Activated CD4-positive, alpha-beta T cell treated with anti-CD3 and anti-CD28 coated beads, Interleukin-2, amount 10 ng/mL, durations not matched to agents 7 days and 5 days (primary cell): Measurements from ENCODE around the gene TOMM70. TPM values are rescaled to one million over a fixed set of nuclear protein-coding genes. Genes with fewer than 3 reads are reported as not detected.

Experiments used
- CTCF ChIA-PET: fragments of 350-600 bp; sonication (Branson Sonifier 250); formaldehyde crosslinking; loops from one replicate; lab custom pipeline; 2021; ENCODE audit warnings: antibody characterized with exemption; lab: Charles Lee
- POLR2A ChIA-PET: fragments of 350-600 bp; sonication (Branson Sonifier 250); formaldehyde crosslinking; loops from one replicate; lab custom pipeline; 2021; ENCODE audit warnings: antibody characterized with exemption; lab: Charles Lee
- DNase-seq: peaks from one replicate; pipeline ENCODE4 v3.0.0-alpha.2; 2020
- H3K27ac Mint-ChIP-seq: one replicate; pipeline ENCODE4 v1.8.0; 2021; ENCODE audit warnings: mild to moderate bottlenecking, moderate library complexity, mixed read lengths
- H3K27me3 Mint-ChIP-seq: one replicate; pipeline ENCODE4 v1.8.0; 2021; ENCODE audit warnings: mixed read lengths
- H3K36me3 Mint-ChIP-seq: one replicate; pipeline ENCODE4 v1.8.0; 2021; ENCODE audit warnings: low read depth, mixed read lengths
- H3K4me1 Mint-ChIP-seq: one replicate; pipeline ENCODE4 v1.8.0; 2021; ENCODE audit warnings: mixed read lengths
- H3K4me3 Mint-ChIP-seq: one replicate; pipeline ENCODE4 v1.8.0; 2021; ENCODE audit warnings: mild to moderate bottlenecking, moderate library complexity, mixed read lengths
- H3K9me3 Mint-ChIP-seq: one replicate; pipeline ENCODE4 v1.8.0; 2021; ENCODE audit warnings: mixed read lengths
- total RNA-seq, 2 experiments: library from RNA; stranded (reverse); gene quantifications; one replicate each; pipeline ENCODE4 v1.2.3, GENCODE V29; 2021

The TOMM70 gene
- total RNA-seq, 2 experiments from 2014 or later = 37.9 to 43.6 TPM

- POLR2A ChIA-PET = no interaction called here
- CTCF ChIA-PET = interaction anchor here (0.6 to 1.0 kb wide), 3 partner anchors 12 to 24 kb away, joined by 3 to 4 read pairs (median 3); partner anchors contain the start of gene LNP1
- peaks cover 16% of the 10 kb centered on the region for H3K27me3 Mint-ChIP-seq
- H3K9me3 Mint-ChIP-seq = no peaks in the 10 kb centered on the region
- no peak overlapping the region for H3K4me3 Mint-ChIP-seq
- no peak for DNase-seq
- H3K4me1 Mint-ChIP-seq = no peaks in the 10 kb centered on the region
- H3K36me3 Mint-ChIP-seq = no peaks in the 10 kb centered on the region
- H3K27ac Mint-ChIP-seq = no peak overlapping the region
Measured at GRCh38 chr3:100426067-100426682, 25.3 kb upstream of the TOMM70 start.

- ChIA-PET POLR2A (no interaction called here), CTCF (interaction anchor here (0.6 to 0.8 kb wide), 2 partner anchors 15 to 31 kb away, joined by 4 to 5 read pairs; no protein-coding TSS in a partner anchor)
- H3K27ac Mint-ChIP-seq = no peak overlapping the region
- no peak overlapping the region for H3K4me3 Mint-ChIP-seq
- no peaks in the 10 kb centered on the region for H3K4me1 Mint-ChIP-seq
- peaks cover 18% of the 10 kb centered on the region for H3K27me3 Mint-ChIP-seq
- no peaks in the 10 kb centered on the region for H3K9me3 Mint-ChIP-seq
- no peak for DNase-seq
- no peaks in the 10 kb centered on the region for H3K36me3 Mint-ChIP-seq
Measured at GRCh38 chr3:100425316-100425715, 24.4 kb upstream of the TOMM70 start.

GRCh38 chr3:100424261-100424660, 23.4 kb upstream of the TOMM70 start:
- CTCF ChIA-PET = interaction anchor here (1.0 to 1.5 kb wide), 3 partner anchors 13 to 39 kb away, joined by 3 to 4 read pairs (median 3); no protein-coding TSS in a partner anchor
- no peaks in the 10 kb centered on the region for H3K4me1 Mint-ChIP-seq
- no peaks in the 10 kb centered on the region for H3K36me3 Mint-ChIP-seq
- H3K9me3 Mint-ChIP-seq = no peaks in the 10 kb centered on the region
- POLR2A ChIA-PET = no interaction called here
- DNase-seq = no peak
- no peak overlapping the region for H3K4me3 Mint-ChIP-seq
- peaks cover 18% of the 10 kb centered on the region for H3K27me3 Mint-ChIP-seq
- H3K27ac Mint-ChIP-seq = no peak overlapping the region

GRCh38 chr3:100423611-100424010, 22.7 kb upstream of the TOMM70 start:
- H3K27me3 Mint-ChIP-seq = peaks cover 18% of the 10 kb centered on the region
- no peak overlapping the region for H3K27ac Mint-ChIP-seq
- no peaks in the 10 kb centered on the region for H3K9me3 Mint-ChIP-seq
- no peak overlapping the region for H3K4me3 Mint-ChIP-seq
- H3K36me3 Mint-ChIP-seq = no peaks in the 10 kb centered on the region
- DNase-seq = no peak
- CTCF ChIA-PET = interaction anchor here (0.9 to 1.5 kb wide), 3 partner anchors 14 to 353 kb away, joined by 3 read pairs; no protein-coding TSS in a partner anchor
- POLR2A ChIA-PET = interaction anchor here (0.6 kb wide), 1 partner anchor 316 kb away, joined by 3 read pairs; no protein-coding TSS in a partner anchor
- no peaks in the 10 kb centered on the region for H3K4me1 Mint-ChIP-seq

GRCh38 chr3:100420885-100421284, 20.0 kb upstream of the TOMM70 start:
- no peak for DNase-seq
- Mint-ChIP-seq H3K27ac (no peak overlapping the region), H3K27me3 (peaks cover 14% of the 10 kb centered on the region), H3K4me3 (no peak overlapping the region), H3K9me3 (no peaks in the 10 kb centered on the region), H3K4me1 (no peaks in the 10 kb centered on the region), H3K36me3 (no peaks in the 10 kb centered on the region)
- ChIA-PET POLR2A (no interaction called here), CTCF (interaction anchor here (0.6 kb wide), 1 partner anchor 70 kb away, joined by 3 read pairs; no protein-coding TSS in a partner anchor)

GRCh38 chr3:100419406-100419805, 18.5 kb upstream of the TOMM70 start:
- ChIA-PET CTCF (interaction anchor here (1.4 kb wide), 1 partner anchor 16 kb away, joined by 3 read pairs; no protein-coding TSS in a partner anchor), POLR2A (no interaction called here)
- H3K27me3 Mint-ChIP-seq = peaks cover 9% of the 10 kb centered on the region
- no peak for DNase-seq
- no peaks in the 10 kb centered on the region for H3K4me1 Mint-ChIP-seq
- H3K36me3 Mint-ChIP-seq = no peaks in the 10 kb centered on the region
- no peaks in the 10 kb centered on the region for H3K9me3 Mint-ChIP-seq
- H3K4me3 Mint-ChIP-seq = no peak overlapping the region
- no peak overlapping the region for H3K27ac Mint-ChIP-seq

GRCh38 chr3:100416863-100417262, 16.0 kb upstream of the TOMM70 start:
- Mint-ChIP-seq H3K27ac (no peak overlapping the region), H3K36me3 (no peaks in the 10 kb centered on the region), H3K4me3 (no peak overlapping the region), H3K27me3 (peaks cover 7% of the 10 kb centered on the region), H3K9me3 (no peaks in the 10 kb centered on the region), H3K4me1 (no peaks in the 10 kb centered on the region)
- POLR2A ChIA-PET = no interaction called here
- CTCF ChIA-PET = no interaction called here
- DNase-seq = no peak

GRCh38 chr3:100416176-100416575, 15.3 kb upstream of the TOMM70 start:
- POLR2A ChIA-PET = no interaction called here
- Mint-ChIP-seq H3K4me3 (no peak overlapping the region), H3K27me3 (peaks cover 7% of the 10 kb centered on the region), H3K36me3 (no peaks in the 10 kb centered on the region), H3K27ac (no peak overlapping the region), H3K4me1 (no peaks in the 10 kb centered on the region), H3K9me3 (peaks cover 4% of the 10 kb centered on the region)
- CTCF ChIA-PET = no interaction called here
- DNase-seq = no peak

GRCh38 chr3:100413613-100414012, 12.7 kb upstream of the TOMM70 start:
- POLR2A ChIA-PET = no interaction called here
- Mint-ChIP-seq H3K4me1 (no peaks in the 10 kb centered on the region), H3K36me3 (peaks cover 2% of the 10 kb centered on the region), H3K27ac (no peak overlapping the region), H3K9me3 (peaks cover 8% of the 10 kb centered on the region), H3K4me3 (no peak overlapping the region), H3K27me3 (peaks cover 2% of the 10 kb centered on the region)
- no peak for DNase-seq
- CTCF ChIA-PET = interaction anchor here (0.7 kb wide), 1 partner anchor 13 kb away, joined by 3 read pairs; no protein-coding TSS in a partner anchor

GRCh38 chr3:100412912-100413590, 12.2 kb upstream of the TOMM70 start:
- H3K9me3 Mint-ChIP-seq = peaks cover 11% of the 10 kb centered on the region
- no peak for DNase-seq
- H3K4me3 Mint-ChIP-seq = no peak overlapping the region
- H3K4me1 Mint-ChIP-seq = no peaks in the 10 kb centered on the region
- CTCF ChIA-PET = no interaction called here
- no peak overlapping the region for H3K27ac Mint-ChIP-seq
- peaks cover 2% of the 10 kb centered on the region for H3K27me3 Mint-ChIP-seq
- H3K36me3 Mint-ChIP-seq = peaks cover 2% of the 10 kb centered on the region
- POLR2A ChIA-PET = no interaction called here

- POLR2A ChIA-PET = no interaction called here
- H3K27ac Mint-ChIP-seq = no peak overlapping the region
- H3K36me3 Mint-ChIP-seq = peaks cover 8% of the 10 kb centered on the region
- DNase-seq = no peak
- H3K9me3 Mint-ChIP-seq = peaks cover 20% of the 10 kb centered on the region
- CTCF ChIA-PET = no interaction called here
- H3K27me3 Mint-ChIP-seq = peaks cover 2% of the 10 kb centered on the region
- H3K4me3 Mint-ChIP-seq = no peak overlapping the region
- H3K4me1 Mint-ChIP-seq = no peaks in the 10 kb centered on the region
Measured at GRCh38 chr3:100411091-100411982, 10.4 kb upstream of the TOMM70 start.

- no peak for DNase-seq
- CTCF ChIA-PET = no interaction called here
- Mint-ChIP-seq H3K4me3 (no peak overlapping the region), H3K4me1 (peaks cover 5% of the 10 kb centered on the region), H3K27ac (no peak overlapping the region), H3K36me3 (peaks cover 8% of the 10 kb centered on the region), H3K9me3 (peaks cover 22% of the 10 kb centered on the region), H3K27me3 (no peaks in the 10 kb centered on the region)
- POLR2A ChIA-PET = no interaction called here
Measured at GRCh38 chr3:100407977-100408532, 7.2 kb upstream of the TOMM70 start.
